ENCODE results near the gene CNNM3.
"Not testable (repeated sequence)": the region's sequence is repeated elsewhere in the genome, so short reads cannot be mapped to it uniquely, and the experiment has no call there.

The CNNM3 gene

GRCh38 chr2:96816127-96816835 lies at the start of gene CNNM3:
Gene CNNM3, plus strand, starts transcription at chr2:96816268. Its CDS starts 10 bp downstream, at chr2:96816278.
- peak; percentile 84 for DNase-seq

- DNase-seq: no peak
Measured at GRCh38 chr2:96767135-96767871, 48.8 kb upstream of the CNNM3 start.

GRCh38 chr2:96768083-96768561 lies 47.9 kb upstream of the CNNM3 start:
- no peak for DNase-seq

GRCh38 chr2:96769814-96770213 lies 46.3 kb upstream of the CNNM3 start:
- DNase-seq: no peak

GRCh38 chr2:96770442-96771202 lies 45.4 kb upstream of the CNNM3 start:
- no peak for DNase-seq

- DNase-seq: peak; percentile 67
Measured at GRCh38 chr2:96771796-96772618, 44.1 kb upstream of the CNNM3 start.

GRCh38 chr2:96772903-96773671 lies 43.0 kb upstream of the CNNM3 start:
- DNase-seq: no peak

- peak; percentile 26 for DNase-seq
Measured at GRCh38 chr2:96773922-96774321, 42.1 kb upstream of the CNNM3 start.

- DNase-seq: no peak
Measured at GRCh38 chr2:96775160-96775559, 40.9 kb upstream of the CNNM3 start.

- no peak for DNase-seq
Measured at GRCh38 chr2:96783388-96783787, 32.7 kb upstream of the CNNM3 start.

GRCh38 chr2:96787411-96787810 lies 28.7 kb upstream of the CNNM3 start:
- DNase-seq: no peak

- DNase-seq: no peak
Measured at GRCh38 chr2:96788442-96789244, 27.4 kb upstream of the CNNM3 start.

- DNase-seq: no peak
Measured at GRCh38 chr2:96789245-96789617, 26.8 kb upstream of the CNNM3 start.

GRCh38 chr2:96792772-96793749 lies 23.0 kb upstream of the CNNM3 start:
- no peak for DNase-seq

- DNase-seq: no peak
Measured at GRCh38 chr2:96795076-96795475, 21.0 kb upstream of the CNNM3 start.

GRCh38 chr2:96796497-96796896 lies 19.6 kb upstream of the CNNM3 start:
- not testable (repeated sequence) for DNase-seq

- no peak for DNase-seq
Measured at GRCh38 chr2:96797066-96797625, 18.9 kb upstream of the CNNM3 start.

- DNase-seq: no peak
Measured at GRCh38 chr2:96798733-96799622, 17.1 kb upstream of the CNNM3 start.

Measured in NCI-H526 treated with DMSO at 0.1 percent for 48 hours (cell line).